GM19239 (cell line): ENCODE data around the gene HOXD10.

ENCODE experiments used
- DNase-seq: peaks from one replicate; pipeline ENCODE4 v3.0.0; 2011; ENCODE audit warnings: low spot score; ENCODE audit not compliant: insufficient read length
- FAIRE-seq: peaks from 2 replicates; lab custom pipeline; 2011; peaks lifted over from hg19 to GRCh38; lab: Jason Lieb, UNC

Gene HOXD10

GRCh38 chr2:176104316-176105077 is 12.1 kb upstream of the HOXD10 start:
- DNase-seq = no peak
- no peak for FAIRE-seq

GRCh38 chr2:176105078-176105729 is 11.4 kb upstream of the HOXD10 start:
- FAIRE-seq (no peak), DNase-seq (no peak)

DNA sequence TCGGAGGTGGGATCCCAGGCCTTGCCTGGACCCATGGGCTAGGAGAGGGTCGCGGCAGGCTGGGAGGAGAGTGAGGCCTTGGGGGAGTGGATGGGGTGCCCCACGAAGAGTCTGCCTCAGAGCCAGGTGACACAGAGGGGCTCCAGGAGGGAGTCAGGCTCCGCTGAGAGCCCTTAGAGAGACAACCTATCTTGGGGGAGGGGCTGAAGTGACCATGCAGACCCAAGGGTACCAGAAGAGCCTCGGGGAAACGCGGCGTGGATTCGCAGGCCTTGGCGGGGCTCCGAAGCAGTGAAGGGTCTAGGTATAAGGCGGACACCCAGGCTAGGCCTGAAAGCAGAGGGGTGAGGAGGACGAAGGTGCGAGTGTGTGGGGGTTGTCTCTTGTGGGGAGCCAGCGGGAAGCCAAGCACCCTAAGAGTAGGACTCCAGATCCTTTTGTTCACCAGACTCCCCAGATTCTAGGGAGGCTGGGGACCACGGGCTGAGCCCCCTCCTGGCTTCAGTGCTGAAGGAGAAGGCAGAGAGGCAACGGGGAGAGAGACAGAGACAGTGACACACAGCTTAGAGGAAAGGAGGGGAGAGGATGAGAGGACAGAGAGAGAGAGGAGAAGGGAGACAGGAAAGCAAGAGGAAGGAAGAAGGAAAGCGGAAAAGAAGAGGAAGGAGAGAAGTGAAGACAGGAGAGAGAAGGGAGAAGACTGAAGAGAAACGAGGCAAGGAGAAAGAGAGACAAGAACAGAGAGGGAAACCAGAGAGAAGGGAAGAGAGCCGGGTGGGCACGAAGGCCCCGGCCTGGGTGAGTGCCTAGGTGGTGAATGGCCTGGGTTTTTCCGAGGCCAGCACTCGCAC is 10.6 kb upstream of the HOXD10 start:
- no peak for DNase-seq
- no peak for FAIRE-seq

DNA sequence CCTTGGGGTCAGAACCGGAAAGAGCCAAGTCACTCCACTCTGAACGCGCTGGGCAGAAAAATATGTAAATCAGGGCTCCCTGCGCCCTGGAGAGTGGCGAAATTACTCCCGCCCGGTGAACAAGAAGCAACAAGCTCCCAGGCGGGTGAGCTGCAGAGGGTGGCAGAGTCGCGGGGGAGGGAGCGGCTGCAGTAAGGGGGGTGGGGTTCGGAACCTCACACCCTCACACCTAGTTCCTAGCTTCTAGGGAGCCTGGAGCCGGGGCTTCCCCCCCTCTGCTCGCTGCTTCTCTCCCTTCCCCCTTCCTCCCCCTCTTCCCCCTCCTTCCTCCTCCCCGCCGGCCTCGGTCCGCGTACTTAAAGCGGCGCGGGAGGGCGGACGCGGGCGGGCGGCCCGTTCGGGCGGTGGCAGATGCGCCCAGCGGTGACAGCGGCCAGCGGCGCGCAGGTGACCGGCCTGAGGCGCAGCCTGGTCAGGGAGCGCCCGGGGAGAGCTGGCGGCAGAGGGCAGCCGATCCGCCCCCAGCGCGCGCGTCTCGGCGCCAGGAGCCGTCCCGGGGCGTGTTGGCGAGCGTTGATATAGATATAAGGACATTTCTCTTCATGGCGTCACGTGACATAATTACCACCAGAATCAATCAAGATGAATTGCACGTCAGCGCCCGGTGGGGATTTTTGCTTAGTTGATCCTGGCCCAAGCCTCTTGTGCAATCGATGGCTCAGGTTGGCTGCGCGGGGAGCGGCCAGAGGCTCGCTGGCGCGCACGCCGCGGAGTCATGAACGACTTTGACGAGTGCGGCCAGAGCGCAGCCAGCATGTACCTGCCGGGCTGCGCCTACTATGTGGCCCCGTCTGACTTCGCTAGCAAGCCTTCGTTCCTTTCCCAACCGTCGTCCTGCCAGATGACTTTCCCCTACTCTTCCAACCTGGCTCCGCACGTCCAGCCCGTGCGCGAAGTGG is 9.7 kb upstream of the HOXD10 start, which contains the start of gene HOXD11:
TSS of gene HOXD11 (plus strand) at position 700 of the 959 bp plus-strand sequence. CDS start at position 776, 76 bp downstream.
- no peak for FAIRE-seq
- DNase-seq = no peak

GRCh38 chr2:176107731-176108181 is 8.8 kb upstream of the HOXD10 start:
- DNase-seq = no peak
- no peak for FAIRE-seq

- DNase-seq (no peak), FAIRE-seq (no peak)
These were observed 7.2 kb upstream of the HOXD10 start for GRCh38 chr2:176109192-176109901.

DNA sequence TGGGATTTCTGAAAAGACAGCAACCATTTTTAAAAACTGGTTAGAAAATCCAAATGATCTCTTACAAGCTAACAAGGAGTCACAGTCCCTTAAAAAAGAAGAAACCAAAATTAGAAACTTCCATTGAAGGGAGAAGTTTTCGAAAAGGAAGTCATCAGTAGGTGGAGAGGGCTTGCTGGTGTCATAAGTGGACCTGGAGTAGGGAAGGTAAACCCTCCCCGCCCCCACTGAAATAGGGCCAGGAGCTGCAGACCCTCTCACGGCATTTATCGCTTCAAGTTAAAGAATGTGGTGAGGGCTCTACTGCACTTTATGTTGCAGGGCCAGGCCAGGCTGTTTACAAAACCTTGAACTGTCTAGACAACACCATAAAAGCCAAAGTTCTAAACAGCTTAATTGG is 6.6 kb upstream of the HOXD10 start:
- DNase-seq = no peak
- FAIRE-seq = no peak

- DNase-seq (no peak), FAIRE-seq (no peak)
These were observed 5.9 kb upstream of the HOXD10 start for GRCh38 chr2:176110415-176111308.

GRCh38 chr2:176111309-176111663 is 5.3 kb upstream of the HOXD10 start:
- DNase-seq (no peak), FAIRE-seq (no peak)

DNA sequence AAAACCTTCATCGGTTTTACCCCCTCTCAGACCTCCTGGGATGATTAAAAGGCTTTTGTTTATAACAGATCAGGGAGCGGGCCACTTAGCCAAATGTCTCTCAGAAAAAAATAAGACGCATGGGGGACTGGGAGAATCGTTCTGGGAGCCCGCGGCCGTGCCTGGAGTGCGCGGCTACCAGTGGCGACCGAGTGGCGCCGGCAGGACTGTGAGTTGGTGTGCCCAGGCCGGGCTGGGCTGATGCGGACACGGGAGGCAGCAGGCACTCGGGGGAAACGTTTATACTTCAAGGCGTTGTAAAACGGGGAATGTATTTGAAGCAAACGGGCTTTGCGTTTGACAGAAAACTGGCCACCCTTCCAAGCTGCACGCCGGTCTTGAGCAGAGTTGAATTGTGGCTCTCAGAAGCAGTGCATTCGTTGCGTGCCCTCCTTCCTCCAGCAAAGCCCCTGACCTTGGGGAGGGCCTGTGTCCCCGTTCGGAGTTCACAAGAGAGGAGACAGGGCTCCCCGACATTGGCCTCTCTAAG is 4.7 kb upstream of the HOXD10 start:
- no peak for FAIRE-seq

GRCh38 chr2:176112375-176113302 is 3.9 kb upstream of the HOXD10 start:
- no peak for DNase-seq
- no peak for FAIRE-seq

More for the DNA sequence above, 4.7 kb upstream of the HOXD10 start:
- no peak for DNase-seq

- FAIRE-seq (no peak), DNase-seq (no peak)
These were observed 2.3 kb upstream of the HOXD10 start for GRCh38 chr2:176114120-176114929.

- DNase-seq = no peak
- no peak for FAIRE-seq
These were observed 1.5 kb upstream of the HOXD10 start for GRCh38 chr2:176114930-176115625.

- no peak for FAIRE-seq
- DNase-seq = no peak
These were observed 714 bp downstream of the HOXD10 start for GRCh38 chr2:176117162-176117822.

- DNase-seq (no peak), FAIRE-seq (no peak)
These were observed 1.3 kb downstream of the HOXD10 start for GRCh38 chr2:176117823-176118371.
